Measurements from ENCODE around the gene NEDD1.

NEDD1 gene, protein sequence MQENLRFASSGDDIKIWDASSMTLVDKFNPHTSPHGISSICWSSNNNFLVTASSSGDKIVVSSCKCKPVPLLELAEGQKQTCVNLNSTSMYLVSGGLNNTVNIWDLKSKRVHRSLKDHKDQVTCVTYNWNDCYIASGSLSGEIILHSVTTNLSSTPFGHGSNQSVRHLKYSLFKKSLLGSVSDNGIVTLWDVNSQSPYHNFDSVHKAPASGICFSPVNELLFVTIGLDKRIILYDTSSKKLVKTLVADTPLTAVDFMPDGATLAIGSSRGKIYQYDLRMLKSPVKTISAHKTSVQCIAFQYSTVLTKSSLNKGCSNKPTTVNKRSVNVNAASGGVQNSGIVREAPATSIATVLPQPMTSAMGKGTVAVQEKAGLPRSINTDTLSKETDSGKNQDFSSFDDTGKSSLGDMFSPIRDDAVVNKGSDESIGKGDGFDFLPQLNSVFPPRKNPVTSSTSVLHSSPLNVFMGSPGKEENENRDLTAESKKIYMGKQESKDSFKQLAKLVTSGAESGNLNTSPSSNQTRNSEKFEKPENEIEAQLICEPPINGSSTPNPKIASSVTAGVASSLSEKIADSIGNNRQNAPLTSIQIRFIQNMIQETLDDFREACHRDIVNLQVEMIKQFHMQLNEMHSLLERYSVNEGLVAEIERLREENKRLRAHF

DNA sequence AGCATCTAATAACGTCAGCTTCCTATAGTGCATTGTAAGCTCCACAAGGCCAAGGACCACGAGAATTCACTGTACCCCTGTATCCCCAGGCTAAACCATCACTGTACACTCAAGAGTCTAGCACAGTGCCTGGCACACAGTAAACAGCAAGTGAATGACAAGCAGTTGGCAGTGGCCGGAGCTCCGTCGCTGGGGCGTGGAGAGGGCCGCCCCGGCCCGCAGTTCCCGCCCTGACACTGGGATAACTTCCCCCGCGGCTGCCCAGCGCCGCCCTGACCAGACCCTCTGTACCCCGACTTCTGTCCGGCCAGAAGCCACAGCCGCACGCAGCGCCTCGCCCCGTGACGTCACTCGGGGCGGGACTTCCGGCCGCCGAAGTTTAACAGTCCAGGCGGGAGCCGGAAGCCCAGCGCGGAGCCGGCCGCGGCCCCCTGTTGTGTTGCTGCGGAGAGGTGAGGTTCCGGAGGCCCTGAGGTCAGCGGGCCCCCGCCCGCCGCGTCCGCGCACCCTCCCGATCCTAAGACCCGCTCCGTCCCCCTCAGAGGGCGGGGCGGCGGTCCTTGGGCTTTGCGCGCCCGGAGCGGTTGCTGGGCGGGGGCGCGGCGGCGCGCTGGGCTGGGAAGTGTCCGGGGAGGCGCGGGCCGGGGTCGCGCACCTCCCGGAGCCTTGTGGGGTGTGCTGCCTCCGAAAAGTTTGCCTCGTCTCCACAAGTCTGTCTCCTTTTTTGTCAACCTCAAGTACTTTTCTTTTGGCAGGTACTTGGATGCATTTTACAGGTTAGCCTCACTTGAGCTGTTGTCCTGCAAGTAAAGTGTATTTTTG lies at the start of gene NEDD1:
Gene NEDD1 (plus strand): TSS at position 409 of the 822 bp plus-strand sequence. CDS start 2,503 bp downstream, outside the sequence.
- DNase-seq (ENCODE audit: low read depth in 2 of 2), result peak; percentile 41 to 44

DNA sequence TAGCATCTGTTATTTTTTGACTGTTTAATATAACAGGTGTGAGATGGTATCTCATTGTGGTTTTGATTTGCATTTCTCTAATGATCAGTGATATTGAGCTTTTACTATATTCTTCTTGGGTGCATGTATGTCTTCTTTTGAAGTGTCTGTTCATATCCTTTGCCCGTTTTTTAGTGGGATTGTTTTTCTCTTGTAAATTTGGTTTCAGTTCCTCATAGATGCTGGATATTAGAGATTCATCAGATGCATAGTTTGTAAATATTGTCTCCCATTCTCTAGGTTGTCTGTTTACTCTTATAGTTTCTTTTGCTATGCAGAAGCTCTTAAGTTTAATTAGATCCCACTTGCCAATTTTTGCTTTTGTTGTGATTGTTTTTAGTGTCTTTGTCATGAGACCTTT lies 48.9 kb upstream of the NEDD1 start:
- DNase-seq (ENCODE audit: low read depth in 2 of 2), result no peak

DNA sequence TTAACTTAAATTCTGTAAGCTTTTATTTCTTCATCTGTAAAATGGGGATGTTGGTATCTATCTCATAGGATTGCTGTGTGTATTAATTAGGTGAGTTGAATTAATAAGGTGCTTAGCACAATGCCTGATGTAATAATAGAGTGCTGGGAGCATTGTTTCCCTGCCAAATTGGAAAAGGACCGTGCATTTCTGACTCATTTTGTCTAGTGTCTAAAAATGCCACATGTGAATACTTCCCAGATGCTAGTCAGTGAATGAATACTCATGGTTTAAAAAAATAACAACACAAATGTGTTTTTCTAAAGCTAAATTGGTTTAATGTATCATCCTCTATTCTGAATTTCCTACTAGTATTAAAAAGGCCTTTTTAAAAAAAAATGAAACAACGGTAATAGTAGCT lies 45.4 kb upstream of the NEDD1 start:
- DNase-seq (ENCODE audit: low read depth in 2 of 2), result no peak

DNA sequence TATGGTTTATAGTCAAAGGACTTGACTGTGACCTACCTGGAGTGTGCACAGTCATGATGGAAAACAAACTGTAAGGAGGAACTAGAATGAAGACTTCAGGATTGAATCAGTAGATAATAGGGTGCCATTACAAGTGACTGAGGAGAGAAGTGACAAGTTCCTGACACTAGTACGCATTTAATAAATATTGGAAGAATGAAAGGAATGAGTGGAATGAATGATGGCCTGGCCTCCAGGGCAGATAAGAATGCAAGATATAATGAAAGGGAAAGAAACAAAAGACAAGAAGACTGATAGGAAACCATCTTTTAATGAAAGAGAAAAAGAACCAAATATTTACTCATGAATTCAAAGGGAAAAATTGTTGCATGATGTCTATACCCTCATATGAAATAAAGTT lies 44.7 kb upstream of the NEDD1 start:
- DNase-seq (ENCODE audit: low read depth in 2 of 2), result no peak

DNA sequence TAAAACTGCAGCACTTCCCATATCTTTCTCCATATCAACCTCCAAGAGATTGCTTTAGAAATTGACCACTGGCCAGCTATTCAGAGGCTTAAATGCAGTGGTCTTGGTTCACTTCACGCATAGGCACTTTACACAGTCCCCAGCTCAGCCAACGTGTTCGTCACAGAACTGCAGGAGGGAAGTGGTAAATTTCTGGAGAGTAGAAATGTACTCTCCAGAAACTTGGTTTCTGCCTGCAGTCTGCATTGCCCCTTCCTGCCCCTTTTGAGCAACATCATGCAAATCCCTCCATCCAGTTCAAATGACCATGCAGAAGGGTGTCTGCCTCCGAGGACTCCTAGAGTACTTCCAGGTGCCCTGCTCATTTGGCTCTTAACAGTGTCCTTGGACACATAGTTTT lies 42.7 kb upstream of the NEDD1 start:
- DNase-seq (ENCODE audit: low read depth in 2 of 2), result no peak

DNA sequence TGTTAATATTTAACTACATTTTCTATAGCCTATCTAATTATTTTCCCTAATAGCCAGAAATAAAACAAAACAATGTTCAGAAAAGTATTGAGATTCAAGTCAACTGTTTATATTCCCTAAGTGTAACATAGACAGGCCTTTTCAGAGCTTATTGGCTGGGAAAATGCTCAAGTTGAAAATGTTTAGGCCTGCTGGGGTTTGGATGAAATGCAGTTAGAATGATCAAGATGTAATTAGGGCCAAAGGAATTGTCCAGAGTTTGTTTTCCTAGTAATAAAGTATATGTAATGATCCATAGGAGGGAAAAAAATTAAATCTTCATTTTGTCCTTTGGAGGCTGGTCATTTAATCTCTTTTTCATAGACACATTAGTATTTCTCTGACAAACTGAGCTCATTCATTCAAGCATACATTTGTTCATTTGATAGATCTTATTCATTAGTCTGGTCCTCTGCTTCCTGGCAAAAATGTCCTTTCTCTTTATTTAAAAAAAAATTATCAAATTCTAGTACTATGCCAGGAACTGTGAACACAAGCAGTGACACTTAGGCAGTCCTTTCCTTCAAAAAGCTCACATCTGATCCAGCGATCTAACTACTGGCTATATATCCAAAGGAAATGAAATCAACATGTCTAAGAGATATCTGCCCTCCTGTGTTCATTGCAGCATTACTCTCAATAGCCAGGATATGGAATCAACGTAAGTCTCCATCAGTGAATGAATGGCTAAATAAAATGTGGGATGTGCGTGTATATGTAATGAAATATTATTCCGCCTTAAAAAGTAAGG lies 40.1 kb upstream of the NEDD1 start:
- no peak for DNase-seq (ENCODE audit: low read depth in 2 of 2)

DNA sequence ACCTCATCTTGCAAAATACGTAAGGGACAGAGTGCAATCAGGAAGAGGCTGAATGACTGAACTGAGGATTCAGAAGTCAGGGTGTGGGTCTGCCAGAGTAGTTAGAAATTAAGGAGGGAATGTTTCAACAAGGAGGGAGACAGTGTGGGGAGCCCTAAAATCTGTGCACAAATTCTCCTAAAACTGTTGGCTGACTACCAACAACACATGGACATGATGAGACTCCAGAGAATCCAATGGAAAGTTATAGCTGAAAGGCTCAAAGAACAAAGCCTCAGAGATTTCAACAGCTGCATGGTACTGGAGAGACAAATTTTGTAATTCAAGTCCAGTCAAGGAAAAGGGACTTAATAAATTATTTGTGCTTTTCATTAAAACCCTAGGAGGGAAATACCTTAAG lies 36.1 kb upstream of the NEDD1 start:
- no peak for DNase-seq (ENCODE audit: low read depth in 2 of 2)

DNA sequence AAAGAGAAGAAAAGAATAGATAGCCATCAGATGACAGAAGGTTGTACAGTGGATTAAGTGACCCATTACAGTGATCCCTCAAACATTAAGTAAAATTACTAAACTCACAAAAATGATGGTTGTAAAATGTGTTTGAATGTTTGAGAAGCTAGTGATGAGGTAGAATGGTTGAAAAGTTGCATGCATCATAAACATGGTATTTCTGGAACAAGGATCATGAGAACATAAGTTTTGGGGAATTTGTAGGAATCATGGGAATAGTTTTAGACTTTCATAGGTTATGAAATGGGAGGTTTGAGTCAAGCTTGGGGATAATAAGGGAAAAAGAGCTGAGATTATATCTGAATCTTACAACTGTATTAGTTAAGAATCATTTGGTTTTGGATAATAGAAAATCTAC lies 34.1 kb upstream of the NEDD1 start:
- no peak for DNase-seq (ENCODE audit: low read depth in 2 of 2)

DNA sequence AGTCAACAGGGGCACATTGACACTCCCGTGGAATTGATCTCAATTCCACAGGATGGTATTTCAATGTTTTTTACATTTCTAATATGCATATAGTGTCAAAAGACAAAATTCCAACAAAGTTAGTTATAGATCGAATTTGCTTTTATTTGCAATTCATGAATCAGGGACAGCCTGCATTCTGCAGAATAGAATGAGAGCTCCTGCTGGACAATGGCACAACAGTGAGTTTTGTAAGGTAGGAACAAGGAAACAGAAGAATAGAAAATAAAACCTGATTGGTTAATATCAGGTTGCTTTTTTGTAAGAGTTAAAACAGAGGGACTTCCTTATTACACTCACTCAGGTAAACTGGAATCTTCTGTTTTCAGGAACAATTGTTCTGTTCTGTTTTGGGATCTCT lies 32.8 kb upstream of the NEDD1 start:
- DNase-seq (ENCODE audit: low read depth in 2 of 2), result no peak

DNA sequence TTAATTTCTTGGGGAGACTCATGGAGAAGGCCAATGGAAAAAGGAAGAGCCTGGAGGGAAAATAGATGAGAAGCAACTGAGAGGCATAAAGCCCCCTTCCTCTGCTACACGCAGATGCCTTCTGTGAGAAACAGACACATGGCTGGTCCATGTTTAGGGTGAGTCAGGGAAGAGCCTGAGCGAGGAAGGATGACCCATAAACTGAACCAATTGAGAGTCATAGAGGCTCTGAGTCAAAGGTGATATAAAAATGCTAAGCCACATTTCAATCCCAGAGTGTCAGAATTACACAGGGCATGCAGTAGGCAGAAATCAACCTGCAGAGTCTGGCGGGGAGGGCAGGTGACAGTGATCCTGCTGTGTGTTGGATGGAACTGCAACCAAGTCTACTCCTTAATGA lies 30.1 kb upstream of the NEDD1 start:
- DNase-seq (ENCODE audit: low read depth in 2 of 2), result no peak

DNA sequence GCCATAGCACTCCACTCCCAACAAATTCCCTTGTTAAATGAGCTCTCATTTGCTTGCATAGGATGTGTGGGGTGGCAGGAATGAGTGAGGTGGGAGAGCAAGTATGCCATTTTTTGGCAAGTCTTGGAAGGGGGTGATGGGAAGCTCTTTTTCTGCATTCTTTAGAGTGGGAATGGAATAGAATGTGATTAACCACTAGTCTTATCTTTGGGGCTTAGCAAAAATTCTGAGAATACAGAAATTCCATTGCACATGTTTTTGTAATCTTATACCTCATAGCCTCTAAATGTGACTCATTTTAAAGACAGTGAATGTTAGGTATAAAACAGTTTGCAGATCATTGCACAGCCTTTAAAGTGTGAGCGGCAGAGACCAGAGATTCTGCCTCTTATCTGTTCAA lies 28.4 kb upstream of the NEDD1 start:
- peak; percentile 84 for DNase-seq (ENCODE audit: low read depth in 2 of 2)

DNA sequence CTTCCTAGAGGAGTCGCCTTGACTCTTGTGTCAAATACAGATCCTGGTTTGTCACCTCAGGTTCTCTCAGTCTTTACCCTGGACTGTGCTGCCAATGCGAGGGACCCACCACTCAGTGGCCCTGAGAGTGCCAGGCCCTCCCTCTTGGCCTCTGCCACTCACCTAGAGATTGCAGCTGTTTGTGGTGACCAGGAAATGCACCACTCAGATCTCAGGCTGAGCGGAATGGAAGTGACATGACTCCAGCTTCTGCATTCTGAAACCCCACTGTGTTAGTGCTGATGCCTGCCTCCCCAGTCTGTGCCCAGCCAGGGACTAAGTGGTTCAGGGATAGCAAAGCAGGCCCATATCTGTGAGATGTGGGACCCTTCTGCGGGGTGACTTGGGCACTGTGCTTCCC lies 27.8 kb upstream of the NEDD1 start:
- DNase-seq (ENCODE audit: low read depth in 2 of 2), result no peak

DNA sequence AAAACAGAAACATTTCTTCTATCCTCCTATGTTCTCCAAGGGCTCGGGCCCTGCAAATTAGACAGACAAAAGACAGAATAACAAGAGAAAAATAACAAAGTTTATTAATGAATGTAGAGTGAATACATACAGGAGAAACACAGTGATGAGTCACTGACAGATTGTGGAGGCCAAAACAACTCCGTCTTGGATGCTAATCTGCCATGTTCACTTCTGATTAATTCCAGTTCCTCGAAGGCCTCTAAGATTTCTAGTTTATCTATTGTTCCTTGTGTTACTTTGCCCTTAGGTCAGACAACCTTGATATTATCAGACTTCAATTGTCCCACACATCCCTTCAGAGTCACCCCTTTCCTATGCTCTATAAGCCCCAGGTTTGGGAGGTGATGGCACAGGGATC lies 26.8 kb upstream of the NEDD1 start:
- no peak for DNase-seq (ENCODE audit: low read depth in 2 of 2)

DNA sequence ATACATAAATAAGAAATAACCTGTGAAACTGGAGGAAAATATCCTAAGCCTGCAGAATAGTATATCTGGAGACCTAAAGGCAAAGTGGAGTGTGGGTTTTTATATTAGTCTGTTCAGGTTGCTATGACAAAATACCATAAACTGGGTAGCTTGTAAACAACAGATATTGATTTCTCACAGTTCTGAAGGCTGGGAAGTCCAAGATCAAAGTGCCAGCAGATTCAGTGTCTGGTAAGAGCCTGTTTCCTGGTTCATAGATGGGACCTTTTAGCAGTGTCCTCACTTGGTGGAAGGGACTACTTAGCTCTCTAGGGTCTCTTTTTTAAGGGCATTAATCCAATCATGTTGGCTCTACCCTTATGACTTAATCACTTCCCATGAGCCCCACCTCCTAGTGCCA lies 25.4 kb upstream of the NEDD1 start:
- DNase-seq (ENCODE audit: low read depth in 2 of 2), result no peak

DNA sequence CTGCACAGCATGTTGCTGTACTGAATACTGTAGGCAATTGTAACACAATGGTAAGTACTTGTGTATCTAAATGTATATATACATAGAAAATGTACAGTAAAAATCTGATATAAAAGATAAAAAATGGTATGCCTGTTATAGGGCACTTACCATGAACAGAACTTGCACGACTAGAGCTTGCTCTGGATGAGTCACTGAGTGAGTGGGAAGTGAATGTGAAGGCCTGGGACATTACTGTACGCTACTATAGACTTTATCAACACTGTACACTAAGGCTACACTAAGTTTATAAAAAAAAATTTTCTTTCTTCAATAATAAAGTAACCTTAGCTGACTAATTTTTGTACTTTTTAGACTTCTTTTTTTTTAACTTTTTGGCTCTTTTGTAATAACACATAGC lies 24.2 kb upstream of the NEDD1 start:
- peak in 1 of 2 experiments; percentile 42 for DNase-seq (ENCODE audit: low read depth in 2 of 2)

DNA sequence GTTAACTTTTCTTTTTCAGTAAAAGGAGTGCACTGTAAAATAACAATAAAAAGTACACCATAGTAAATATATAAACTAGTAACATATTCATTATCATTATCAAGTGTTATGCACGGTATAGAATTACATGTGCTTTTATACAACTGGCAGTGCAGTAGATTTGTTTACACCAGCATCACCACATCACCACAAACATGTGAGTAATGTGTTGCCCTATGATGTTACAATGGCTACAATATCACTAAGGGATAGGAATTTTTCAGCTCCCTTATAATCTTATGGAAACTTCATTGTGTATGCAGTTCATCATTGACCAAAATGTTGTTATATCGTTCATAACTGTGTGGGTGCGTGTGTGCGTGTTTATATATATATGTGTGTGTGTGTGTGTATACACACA lies 23.5 kb upstream of the NEDD1 start:
- no peak for DNase-seq (ENCODE audit: low read depth in 2 of 2)

DNA sequence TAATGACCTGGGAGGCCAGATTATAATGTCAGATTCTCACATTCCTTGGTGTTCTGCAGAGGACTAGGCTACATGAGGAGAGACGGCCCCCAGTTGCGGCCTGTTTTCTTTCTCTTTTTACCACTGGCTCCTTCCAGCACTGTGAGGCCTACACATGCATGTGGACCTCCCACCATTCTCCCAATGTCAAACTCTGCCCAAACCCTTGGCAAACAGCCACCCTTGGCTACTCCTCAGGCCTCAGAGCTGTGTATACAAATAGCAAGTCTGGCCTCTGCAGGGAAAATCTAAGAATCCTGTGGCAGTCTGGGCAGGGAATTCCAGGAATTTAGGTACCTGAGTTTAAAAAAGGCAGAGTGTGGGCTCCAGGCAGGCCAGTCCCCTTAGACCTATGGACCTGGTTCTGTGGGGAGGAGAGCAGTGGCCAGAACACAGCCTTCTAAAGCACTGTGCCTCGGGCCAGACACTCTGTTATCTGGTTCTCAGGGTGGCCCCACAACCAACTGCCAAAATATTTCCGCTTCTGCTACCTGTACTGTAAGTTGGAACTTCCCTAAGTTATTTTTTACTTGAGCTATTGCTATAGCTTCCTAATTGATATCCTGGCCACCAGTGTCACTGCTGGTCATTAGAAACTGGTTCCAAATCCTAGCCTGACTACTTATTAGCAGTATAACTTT lies 19.9 kb upstream of the NEDD1 start:
- DNase-seq (ENCODE audit: low read depth in 2 of 2), result no peak

DNA sequence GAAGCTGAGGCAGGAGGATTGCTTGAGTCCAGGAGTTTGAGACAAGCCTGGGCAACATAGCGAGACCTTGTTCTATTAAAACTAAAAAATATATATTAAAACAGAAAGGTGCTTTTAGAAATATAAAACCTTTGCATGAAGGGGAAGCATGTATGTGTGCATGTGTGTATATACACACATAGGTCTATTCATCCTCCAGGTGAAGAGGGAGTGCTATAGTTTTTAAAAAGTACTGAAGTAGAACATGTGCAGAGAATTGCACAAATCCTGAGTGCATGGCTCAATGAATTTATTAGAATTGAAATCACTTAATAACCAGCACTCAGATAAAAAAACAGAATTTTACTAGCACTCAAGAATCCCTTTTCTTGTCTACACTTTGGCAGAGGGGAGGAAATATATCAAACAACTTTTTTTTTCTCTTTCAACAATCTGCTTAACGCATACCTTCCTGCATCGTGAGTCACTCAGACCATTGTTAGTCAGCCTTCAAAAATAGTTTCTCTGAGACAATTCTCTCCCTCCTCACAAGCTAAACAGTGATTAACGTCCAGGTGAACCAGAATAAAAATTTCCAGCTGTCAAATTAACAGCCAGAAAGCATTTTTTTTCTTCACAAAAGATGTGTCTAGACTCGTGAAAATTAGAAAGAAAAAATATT lies 17.7 kb upstream of the NEDD1 start:
- DNase-seq (ENCODE audit: low read depth in 2 of 2), result peak; percentile 46 to 54

DNA sequence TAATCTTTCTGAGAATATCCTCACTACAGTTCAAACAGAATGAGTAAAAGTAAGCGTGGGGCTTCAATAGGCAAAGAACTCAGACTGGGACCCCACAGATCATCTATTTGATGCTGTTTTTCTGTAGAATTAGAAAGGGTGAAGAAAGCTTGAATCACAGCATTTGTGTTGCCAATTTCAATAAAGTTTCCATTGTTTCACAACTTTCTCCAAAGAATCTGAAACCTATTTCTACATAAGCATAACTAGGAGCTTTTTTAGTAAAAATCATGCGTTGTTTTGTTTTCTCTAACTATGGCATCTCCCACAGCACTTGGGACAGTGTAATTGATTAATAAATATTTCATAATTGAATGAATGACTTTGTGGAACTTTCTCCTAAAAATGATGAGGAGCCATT lies 16.7 kb upstream of the NEDD1 start:
- no peak for DNase-seq (ENCODE audit: low read depth in 2 of 2)

DNA sequence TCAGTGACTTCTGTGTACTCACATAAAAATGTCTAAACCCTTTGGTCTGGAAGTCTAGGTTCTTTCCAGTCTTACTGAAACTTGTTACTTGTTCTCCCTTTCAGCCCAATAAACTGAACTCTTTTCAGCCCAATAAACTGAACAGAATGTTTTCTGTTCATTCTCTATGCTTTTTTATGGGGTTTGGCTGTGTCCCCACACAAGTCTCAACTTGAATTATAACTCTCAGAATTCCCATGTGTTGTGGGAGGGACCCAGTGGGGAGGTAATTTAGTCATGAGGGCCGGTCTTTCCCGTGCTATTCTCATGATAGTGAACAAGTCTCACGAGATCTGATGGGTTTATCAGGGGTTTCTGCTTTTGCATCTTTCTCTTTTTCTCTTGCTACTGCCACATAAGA lies 15.0 kb upstream of the NEDD1 start:
- DNase-seq (ENCODE audit: low read depth in 2 of 2), result no peak

DNA sequence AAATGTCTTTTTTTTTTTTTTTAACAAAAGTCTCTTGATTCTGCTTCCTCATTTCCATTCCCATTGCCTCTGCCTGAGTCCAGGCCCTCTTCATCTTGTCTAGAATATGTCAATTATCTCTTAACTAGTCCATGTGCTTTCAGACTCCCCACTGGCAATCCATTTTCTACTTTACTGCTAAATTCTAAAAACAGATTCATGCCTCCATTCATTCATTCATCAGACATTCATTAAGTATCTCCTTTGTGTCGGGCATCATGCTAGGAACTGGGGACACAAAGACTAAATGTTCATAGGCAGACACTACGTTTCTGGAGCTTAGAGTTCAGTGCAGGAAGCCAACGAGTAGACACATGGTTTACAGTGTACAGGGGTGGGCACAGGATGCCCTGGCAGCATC lies 9.6 kb upstream of the NEDD1 start:
- no peak for DNase-seq (ENCODE audit: low read depth in 2 of 2)

Measured in fibroblast of skin of left quadriceps (primary cell).